ENCODE measurements around the gene FAM221B.

Gene FAM221B

GRCh38 chr9:35814106-35814840 is 14.3 kb downstream of the FAM221B start:
- Mint-ChIP-seq H3K4me3 (peak overlapping the region; percentile 94), H3K4me1 (peaks cover 33% of the 10 kb centered on the region), H3K9me3 (no peaks in the 10 kb centered on the region), H3K27ac (peak overlapping the region; percentile 76), H3K36me3 (no peaks in the 10 kb centered on the region), H3K27me3 (no peaks in the 10 kb centered on the region)

- Mint-ChIP-seq H3K36me3 (no peaks in the 10 kb centered on the region), H3K27me3 (no peaks in the 10 kb centered on the region), H3K9me3 (no peaks in the 10 kb centered on the region), H3K4me1 (peaks cover 33% of the 10 kb centered on the region), H3K4me3 (peak overlapping the region; percentile 94), H3K27ac (no peak overlapping the region)
These were observed 15.0 kb downstream of the FAM221B start for GRCh38 chr9:35813434-35814105.

- H3K36me3 Mint-ChIP-seq, result no peaks in the 10 kb centered on the region
- peak within 1 kb of the TSS; percentile 96 for H3K27ac Mint-ChIP-seq
- no peaks in the 10 kb centered on the region for H3K9me3 Mint-ChIP-seq
- no peaks in the 10 kb centered on the region for H3K27me3 Mint-ChIP-seq
- H3K4me3 Mint-ChIP-seq, result peak within 1 kb of the TSS; percentile 87
- peaks cover 33% of the 10 kb centered on the region for H3K4me1 Mint-ChIP-seq
These were observed 16.4 kb downstream of the FAM221B start, which contains the start of gene SPAG8 for GRCh38 chr9:35812025-35812602. TSS of gene SPAG8 (minus strand) at chr9:35812262. CDS start at chr9:35812147, 115 bp downstream.

- H3K4me3 Mint-ChIP-seq, result peak overlapping the region; percentile 87
- H3K9me3 Mint-ChIP-seq, result no peaks in the 10 kb centered on the region
- peaks cover 2% of the 10 kb centered on the region for H3K36me3 Mint-ChIP-seq
- no peaks in the 10 kb centered on the region for H3K27me3 Mint-ChIP-seq
- H3K27ac Mint-ChIP-seq, result peak overlapping the region; percentile 96
- H3K4me1 Mint-ChIP-seq, result peaks cover 33% of the 10 kb centered on the region
These were observed 17.0 kb downstream of the FAM221B start for GRCh38 chr9:35811381-35812024.

- no peak overlapping the region for H3K27ac Mint-ChIP-seq
- H3K4me3 Mint-ChIP-seq, result no peak overlapping the region
- H3K27me3 Mint-ChIP-seq, result no peaks in the 10 kb centered on the region
- H3K36me3 Mint-ChIP-seq, result peaks cover 2% of the 10 kb centered on the region
- H3K9me3 Mint-ChIP-seq, result no peaks in the 10 kb centered on the region
- H3K4me1 Mint-ChIP-seq, result peaks cover 27% of the 10 kb centered on the region
These were observed 18.4 kb downstream of the FAM221B start for GRCh38 chr9:35810122-35810521.

- Mint-ChIP-seq H3K9me3 (no peaks in the 10 kb centered on the region), H3K27ac (no peak overlapping the region), H3K36me3 (peaks cover 2% of the 10 kb centered on the region), H3K4me1 (peaks cover 17% of the 10 kb centered on the region), H3K27me3 (no peaks in the 10 kb centered on the region), H3K4me3 (no peak overlapping the region)
These were observed 20.1 kb downstream of the FAM221B start for GRCh38 chr9:35808433-35808832.

- Mint-ChIP-seq H3K36me3 (peaks cover 3% of the 10 kb centered on the region), H3K4me3 (no peak overlapping the region), H3K4me1 (no peaks in the 10 kb centered on the region), H3K9me3 (no peaks in the 10 kb centered on the region), H3K27ac (no peak overlapping the region), H3K27me3 (no peaks in the 10 kb centered on the region)
These were observed 22.4 kb downstream of the FAM221B start for GRCh38 chr9:35806101-35806500.

- peak overlapping the region; percentile 46 for H3K27ac Mint-ChIP-seq
- H3K27me3 Mint-ChIP-seq, result no peaks in the 10 kb centered on the region
- H3K9me3 Mint-ChIP-seq, result no peaks in the 10 kb centered on the region
- H3K4me3 Mint-ChIP-seq, result no peak overlapping the region
- peaks cover 23% of the 10 kb centered on the region for H3K4me1 Mint-ChIP-seq
- H3K36me3 Mint-ChIP-seq, result peaks cover 9% of the 10 kb centered on the region
These were observed 27.0 kb downstream of the FAM221B start for GRCh38 chr9:35801328-35802128.

- peaks cover 23% of the 10 kb centered on the region for H3K4me1 Mint-ChIP-seq
- H3K9me3 Mint-ChIP-seq, result no peaks in the 10 kb centered on the region
- H3K4me3 Mint-ChIP-seq, result no peak overlapping the region
- H3K36me3 Mint-ChIP-seq, result peaks cover 10% of the 10 kb centered on the region
- no peaks in the 10 kb centered on the region for H3K27me3 Mint-ChIP-seq
- H3K27ac Mint-ChIP-seq, result no peak overlapping the region
These were observed 28.0 kb downstream of the FAM221B start for GRCh38 chr9:35800530-35800929.

GRCh38 chr9:35798658-35799374 is 29.7 kb downstream of the FAM221B start:
- Mint-ChIP-seq H3K9me3 (no peaks in the 10 kb centered on the region), H3K4me1 (peaks cover 29% of the 10 kb centered on the region), H3K27ac (peak overlapping the region; percentile 96), H3K4me3 (no peak overlapping the region), H3K36me3 (peaks cover 12% of the 10 kb centered on the region), H3K27me3 (no peaks in the 10 kb centered on the region)

- Mint-ChIP-seq H3K27me3 (no peaks in the 10 kb centered on the region), H3K36me3 (peaks cover 12% of the 10 kb centered on the region), H3K4me1 (peaks cover 34% of the 10 kb centered on the region), H3K9me3 (no peaks in the 10 kb centered on the region), H3K4me3 (no peak overlapping the region), H3K27ac (peak overlapping the region; percentile 82)
These were observed 31.0 kb downstream of the FAM221B start for GRCh38 chr9:35797311-35798109.

- Mint-ChIP-seq H3K27me3 (no peaks in the 10 kb centered on the region), H3K4me3 (no peak overlapping the region), H3K9me3 (no peaks in the 10 kb centered on the region), H3K36me3 (peaks cover 6% of the 10 kb centered on the region), H3K27ac (no peak overlapping the region), H3K4me1 (peaks cover 34% of the 10 kb centered on the region)
These were observed 32.8 kb downstream of the FAM221B start for GRCh38 chr9:35795695-35796094.

GRCh38 chr9:35793461-35793860 is 35.1 kb downstream of the FAM221B start:
- H3K4me3 Mint-ChIP-seq, result no peak overlapping the region
- no peak overlapping the region for H3K27ac Mint-ChIP-seq
- no peaks in the 10 kb centered on the region for H3K27me3 Mint-ChIP-seq
- peaks cover 32% of the 10 kb centered on the region for H3K4me1 Mint-ChIP-seq
- H3K36me3 Mint-ChIP-seq, result peaks cover 5% of the 10 kb centered on the region
- no peaks in the 10 kb centered on the region for H3K9me3 Mint-ChIP-seq

GRCh38 chr9:35792826-35793225 is 35.7 kb downstream of the FAM221B start:
- H3K4me1 Mint-ChIP-seq, result peaks cover 26% of the 10 kb centered on the region
- peaks cover 5% of the 10 kb centered on the region for H3K36me3 Mint-ChIP-seq
- H3K4me3 Mint-ChIP-seq, result no peak overlapping the region
- no peaks in the 10 kb centered on the region for H3K9me3 Mint-ChIP-seq
- no peak overlapping the region for H3K27ac Mint-ChIP-seq
- no peaks in the 10 kb centered on the region for H3K27me3 Mint-ChIP-seq

Measured in activated naive CD4-positive, alpha-beta T cell treated with anti-CD3 and anti-CD28 coated beads, Interleukin-2, amount 50 U/mL, for 24 hours (primary cell).